Loucy (cell line): Measurements from ENCODE around the gene SULT4A1.

Experiments used
- H2AFZ ChIP-seq: fragments of 200-600 bp; sonication (generic); 2 replicates; pipeline ENCODE4 v1.6.0; 2016; ENCODE audit warnings: antibody characterized with exemption, mild to moderate bottlenecking, low read length, moderate library complexity
- H3F3A ChIP-seq: fragments of 200-600 bp; 2 replicates; pipeline ENCODE4 v1.6.0; 2016; ENCODE audit warnings: antibody characterized with exemption, low read depth, mild to moderate bottlenecking
- H3K27me3 ChIP-seq: fragments of 200-600 bp; sonication (generic); 2 replicates; pipeline ENCODE4 v1.6.1; 2014; ENCODE audit warnings: low read length, mild to moderate bottlenecking; ENCODE audit not compliant: insufficient read depth, poor library complexity, severe bottlenecking
- H3K36me3 ChIP-seq: fragments of 200-600 bp; sonication (generic); 2 replicates; pipeline ENCODE4 v1.6.1; 2016; ENCODE audit warnings: low read length; ENCODE audit not compliant: insufficient read depth
- H3K4me1 ChIP-seq: fragments of 200-600 bp; sonication (generic); 2 replicates; pipeline ENCODE4 v1.5.1; 2014; ENCODE audit warnings: low read length, mild to moderate bottlenecking; ENCODE audit not compliant: insufficient read depth, poor library complexity, severe bottlenecking
- H3K4me2 ChIP-seq: fragments of 200-600 bp; sonication (generic); 2 replicates; pipeline ENCODE4 v1.6.0; 2014; ENCODE audit warnings: antibody characterized with exemption, low read length, low read depth, mild to moderate bottlenecking; ENCODE audit not compliant: poor library complexity, severe bottlenecking
- H3K4me3 ChIP-seq: fragments of 200-600 bp; sonication (generic); 2 replicates; pipeline ENCODE4 v1.5.1; 2014; ENCODE audit warnings: low read length, mild to moderate bottlenecking, mixed read lengths; ENCODE audit not compliant: poor library complexity, severe bottlenecking
- H3K79me2 ChIP-seq: fragments of 200-600 bp; sonication (generic); 2 replicates; pipeline ENCODE4 v1.6.1; 2014; ENCODE audit warnings: low read length; ENCODE audit not compliant: insufficient read depth
- H3K9ac ChIP-seq: fragments of 200-600 bp; sonication (generic); 2 replicates; pipeline ENCODE4 v1.6.0; 2014; ENCODE audit warnings: mild to moderate bottlenecking, low read depth, low read length, moderate library complexity; ENCODE audit not compliant: poor library complexity, severe bottlenecking
- H3K9me2 ChIP-seq: fragments of 200-600 bp; sonication (generic); replicated peaks from 2 replicates; pipeline ENCODE4 v1.6.1; 2016; ENCODE audit warnings: low read depth, low read length, mixed read lengths
- H3K9me3 ChIP-seq: fragments of 200-600 bp; sonication (generic); 2 replicates; pipeline ENCODE4 v1.6.1; 2014; ENCODE audit warnings: mild to moderate bottlenecking, antibody characterized with exemption, low read length, low read depth; ENCODE audit not compliant: insufficient read depth
- H4K20me1 ChIP-seq: fragments of 200-600 bp; sonication (generic); 2 replicates; pipeline ENCODE4 v1.6.0; 2014; ENCODE audit warnings: antibody characterized with exemption, low read length, mild to moderate bottlenecking; ENCODE audit not compliant: insufficient read depth, poor library complexity, severe bottlenecking
- EZH2phosphoT487 ChIP-seq: fragments of 200-600 bp; IDR thresholded peaks from 2 replicates; pipeline ENCODE4 v1.6.1; 2018; ENCODE audit warnings: antibody characterized with exemption, mild to moderate bottlenecking, moderate library complexity, borderline replicate concordance
- TF ChIP-seq, protein P1 (sequence below): fragments of 200-600 bp; sonication (generic); conservative IDR thresholded peaks from 2 replicates; pipeline ENCODE4 v1.5.1; 2014; ENCODE audit warnings: mild to moderate bottlenecking, antibody characterized with exemption, low read length

SULT4A1 gene

DNA sequence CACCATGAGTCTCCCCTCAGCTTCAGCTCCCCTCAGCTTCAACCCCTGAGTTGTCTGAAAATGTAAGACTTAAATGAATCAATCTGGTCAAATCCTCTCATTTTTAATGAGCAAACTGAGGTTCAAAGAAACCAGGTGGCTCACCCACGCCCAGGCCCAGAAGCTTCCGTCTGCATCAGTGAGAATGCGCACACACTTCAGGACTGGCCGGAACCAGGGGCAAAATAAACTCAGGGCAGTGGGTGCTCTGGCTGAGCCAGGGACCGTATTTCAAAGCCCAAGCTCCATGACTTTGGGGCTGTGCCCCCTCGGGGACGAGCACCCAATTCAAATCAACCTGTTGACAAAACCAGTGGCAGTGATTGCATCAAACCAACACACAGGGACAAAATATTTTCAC is 3.1 kb downstream of the SULT4A1 start:
- no peaks in the 10 kb centered on the region for H3K9me2 ChIP-seq
- H3K9me3 ChIP-seq, result peaks cover 6% of the 10 kb centered on the region; the same call in 1 of the 2 replicates
- H3F3A ChIP-seq, result no peaks in the 10 kb centered on the region
- H3K36me3 ChIP-seq, result no peaks in the 10 kb centered on the region
- H2AFZ ChIP-seq, result no peak overlapping the region
- H3K27me3 ChIP-seq, result no peaks in the 10 kb centered on the region
- no peak overlapping the region for H3K4me3 ChIP-seq
- no peak overlapping the region for H3K9ac ChIP-seq
- H3K4me1 ChIP-seq, result no peaks in the 10 kb centered on the region
- no peak for TF ChIP-seq EZH2phosphoT487
- TF ChIP-seq, protein P1, sequence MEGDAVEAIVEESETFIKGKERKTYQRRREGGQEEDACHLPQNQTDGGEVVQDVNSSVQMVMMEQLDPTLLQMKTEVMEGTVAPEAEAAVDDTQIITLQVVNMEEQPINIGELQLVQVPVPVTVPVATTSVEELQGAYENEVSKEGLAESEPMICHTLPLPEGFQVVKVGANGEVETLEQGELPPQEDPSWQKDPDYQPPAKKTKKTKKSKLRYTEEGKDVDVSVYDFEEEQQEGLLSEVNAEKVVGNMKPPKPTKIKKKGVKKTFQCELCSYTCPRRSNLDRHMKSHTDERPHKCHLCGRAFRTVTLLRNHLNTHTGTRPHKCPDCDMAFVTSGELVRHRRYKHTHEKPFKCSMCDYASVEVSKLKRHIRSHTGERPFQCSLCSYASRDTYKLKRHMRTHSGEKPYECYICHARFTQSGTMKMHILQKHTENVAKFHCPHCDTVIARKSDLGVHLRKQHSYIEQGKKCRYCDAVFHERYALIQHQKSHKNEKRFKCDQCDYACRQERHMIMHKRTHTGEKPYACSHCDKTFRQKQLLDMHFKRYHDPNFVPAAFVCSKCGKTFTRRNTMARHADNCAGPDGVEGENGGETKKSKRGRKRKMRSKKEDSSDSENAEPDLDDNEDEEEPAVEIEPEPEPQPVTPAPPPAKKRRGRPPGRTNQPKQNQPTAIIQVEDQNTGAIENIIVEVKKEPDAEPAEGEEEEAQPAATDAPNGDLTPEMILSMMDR, result no peak
- no peak overlapping the region for H3K4me2 ChIP-seq
- H3K79me2 ChIP-seq, result no peaks in the 10 kb centered on the region
- no peaks in the 10 kb centered on the region for H4K20me1 ChIP-seq

DNA sequence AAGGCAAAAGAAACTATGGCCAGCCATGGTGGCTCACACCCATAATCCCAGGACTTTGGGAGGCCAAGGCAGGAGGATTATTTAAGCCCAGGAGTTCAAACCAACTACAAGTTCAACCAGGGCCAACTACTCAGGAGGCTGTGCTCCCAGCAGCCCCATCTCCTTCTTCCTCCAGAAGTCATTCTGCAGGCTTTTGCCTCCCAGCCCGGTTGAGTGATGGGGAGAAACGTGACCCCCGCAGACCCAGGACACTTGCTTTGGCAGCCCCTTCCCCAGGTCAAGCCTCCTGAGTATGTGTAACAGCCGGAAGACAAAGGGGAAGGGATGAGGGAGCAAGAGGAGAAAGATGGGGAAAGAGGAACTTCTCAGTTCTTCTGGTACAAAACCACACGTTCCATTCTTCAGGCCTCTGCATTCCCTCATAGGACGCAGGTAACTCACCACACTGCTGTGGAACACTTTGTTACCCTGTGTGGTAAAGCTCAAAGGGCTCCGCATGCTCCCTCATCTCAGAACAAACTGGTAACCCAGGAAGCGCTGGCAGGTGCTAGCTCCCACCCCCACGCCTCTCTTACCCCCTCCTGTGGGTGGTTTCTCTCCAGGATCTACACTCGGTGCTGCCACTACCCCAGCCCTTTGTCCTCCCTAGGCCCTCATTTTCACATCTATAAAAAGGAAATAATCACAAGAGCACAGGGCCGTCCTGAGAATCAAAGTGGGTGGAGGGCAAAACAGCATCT is 4.0 kb downstream of the SULT4A1 start:
- H3K79me2 ChIP-seq, result no peaks in the 10 kb centered on the region
- H4K20me1 ChIP-seq, result no peaks in the 10 kb centered on the region
- H2AFZ ChIP-seq, result no peak overlapping the region
- H3K9ac ChIP-seq, result no peak overlapping the region
- TF ChIP-seq, protein P1, result no peak
- TF ChIP-seq EZH2phosphoT487, result no peak
- no peaks in the 10 kb centered on the region for H3K27me3 ChIP-seq
- no peaks in the 10 kb centered on the region for H3K36me3 ChIP-seq
- no peaks in the 10 kb centered on the region for H3F3A ChIP-seq
- H3K4me1 ChIP-seq, result no peaks in the 10 kb centered on the region
- peaks cover 6% of the 10 kb centered on the region; the same call in 1 of the 2 replicates for H3K9me3 ChIP-seq
- no peak overlapping the region for H3K4me2 ChIP-seq
- H3K4me3 ChIP-seq, result no peak overlapping the region
- H3K9me2 ChIP-seq, result no peaks in the 10 kb centered on the region

DNA sequence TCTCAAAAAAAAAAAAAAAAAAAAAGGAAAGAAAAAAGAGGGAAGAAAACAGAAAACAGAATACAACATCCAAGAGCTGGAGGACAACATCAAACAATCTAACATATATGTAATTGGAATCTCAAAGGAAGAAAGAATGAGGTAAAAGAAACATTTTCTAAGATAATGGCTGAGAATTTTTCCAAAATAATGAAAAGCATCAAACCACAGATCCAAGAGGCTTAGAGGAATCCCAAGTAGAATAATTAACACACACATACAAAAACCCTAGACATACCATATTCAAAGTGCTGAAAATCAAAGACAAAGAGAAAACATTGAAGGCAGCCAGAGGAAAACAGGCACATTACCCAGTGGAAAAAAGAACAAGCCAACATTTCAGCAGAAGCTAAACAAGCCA is 4.9 kb downstream of the SULT4A1 start:
- Histone ChIP-seq H2AFZ (no peak overlapping the region), H3K79me2 (no peaks in the 10 kb centered on the region), H3K9me2 (no peaks in the 10 kb centered on the region), H3K9me3 (peaks cover 6% of the 10 kb centered on the region; the same call in 1 of the 2 replicates), H4K20me1 (no peaks in the 10 kb centered on the region), H3F3A (no peaks in the 10 kb centered on the region), H3K4me1 (no peaks in the 10 kb centered on the region), H3K4me3 (no peak overlapping the region), H3K27me3 (no peaks in the 10 kb centered on the region), H3K36me3 (no peaks in the 10 kb centered on the region), H3K9ac (no peak overlapping the region), H3K4me2 (no peak overlapping the region)
- no peak for TF ChIP-seq EZH2phosphoT487
- TF ChIP-seq, protein P1, result no peak
